HG03066 (cell line): ENCODE data around the gene SPATA45.

Experiments used
- ATAC-seq: cut with Tn5 transposase; IDR thresholded peaks from one replicate; pipeline ENCODE4 v1.9.1; 2021; ENCODE audit warnings: low read depth; ENCODE audit not compliant: unreplicated experiment

The SPATA45 gene

GRCh38 chr1:212833211-212834207 lies 13.9 kb downstream of the SPATA45 start:
- ATAC-seq: peak; percentile 78

- ATAC-seq: no peak
These were observed 19.1 kb downstream of the SPATA45 start for GRCh38 chr1:212828395-212828794.

- ATAC-seq: no peak
These were observed 19.6 kb downstream of the SPATA45 start for GRCh38 chr1:212827831-212828278.

- no peak for ATAC-seq
These were observed 20.2 kb downstream of the SPATA45 start for GRCh38 chr1:212827171-212827776.

- ATAC-seq: no peak
These were observed 21.5 kb downstream of the SPATA45 start for GRCh38 chr1:212825798-212826452.

- no peak for ATAC-seq
These were observed 23.2 kb downstream of the SPATA45 start for GRCh38 chr1:212824201-212824600.

GRCh38 chr1:212822956-212823355 lies 24.5 kb downstream of the SPATA45 start:
- no peak for ATAC-seq

- no peak for ATAC-seq
These were observed 26.5 kb downstream of the SPATA45 start for GRCh38 chr1:212820969-212821368.

GRCh38 chr1:212819726-212820125 lies 27.7 kb downstream of the SPATA45 start:
- peak; percentile 62 for ATAC-seq

- no peak for ATAC-seq
These were observed 30.7 kb downstream of the SPATA45 start for GRCh38 chr1:212816567-212817278.

GRCh38 chr1:212814537-212815334 lies 32.7 kb downstream of the SPATA45 start:
- no peak for ATAC-seq

- ATAC-seq: no peak
These were observed 41.7 kb downstream of the SPATA45 start for GRCh38 chr1:212805767-212806166.

- ATAC-seq: no peak
These were observed 49.8 kb downstream of the SPATA45 start for GRCh38 chr1:212797681-212798080.

GRCh38 chr1:212794561-212795014 lies 52.9 kb downstream of the SPATA45 start:
- peak; percentile 75 for ATAC-seq

GRCh38 chr1:212792396-212792908 lies 55.0 kb downstream of the SPATA45 start:
- ATAC-seq: no peak

GRCh38 chr1:212791676-212792395 lies 55.6 kb downstream of the SPATA45 start, which contains the start of the genes NSL1 and TATDN3:
TSS of gene NSL1 (minus strand) at chr1:212791777. CDS start at chr1:212791763, 14 bp downstream.
TSS of gene TATDN3 (plus strand) at chr1:212791894. CDS start at chr1:212791922, 28 bp downstream.
- ATAC-seq: peak; percentile 62

- ATAC-seq: peak; percentile 17
These were observed 56.2 kb downstream of the SPATA45 start for GRCh38 chr1:212791261-212791675.

GRCh38 chr1:212785871-212786270 lies 61.6 kb downstream of the SPATA45 start:
- no peak for ATAC-seq
